Measurements from ENCODE around the gene INO80D.
"Not testable (repeated sequence)": the region's sequence is repeated elsewhere in the genome, so short reads cannot be mapped to it uniquely, and the experiment has no call there.

The INO80D gene

DNA sequence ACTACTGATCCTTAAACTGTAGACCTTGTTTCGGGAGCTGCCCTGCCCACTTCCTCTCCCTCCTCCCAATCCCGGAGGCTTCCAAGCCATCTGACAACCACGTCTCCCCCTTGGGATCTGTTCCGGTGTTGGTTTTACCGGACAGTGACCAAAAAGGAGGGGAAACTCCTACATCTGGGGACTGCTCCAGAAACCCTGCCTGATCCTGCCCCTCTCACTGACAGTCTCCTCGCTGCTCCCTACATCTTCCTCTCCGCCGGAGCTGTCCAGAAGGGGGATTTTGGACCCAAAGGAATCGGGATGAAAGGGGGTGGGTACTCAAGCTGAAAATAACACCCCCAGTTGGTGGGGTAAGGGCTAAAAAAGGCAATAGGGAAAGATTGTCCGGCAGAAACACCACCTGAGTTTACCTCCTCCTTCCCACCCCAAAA lies 1.5 kb downstream of the INO80D start:
- peak in 2 of 6 experiments; percentile 21 to 58 for DNase-seq

- peak in 3 of 6 experiments; percentile 11 to 23 (median 20) for DNase-seq
Observed at GRCh38 chr2:206083602-206084438, 2.2 kb downstream of the INO80D start.

DNA sequence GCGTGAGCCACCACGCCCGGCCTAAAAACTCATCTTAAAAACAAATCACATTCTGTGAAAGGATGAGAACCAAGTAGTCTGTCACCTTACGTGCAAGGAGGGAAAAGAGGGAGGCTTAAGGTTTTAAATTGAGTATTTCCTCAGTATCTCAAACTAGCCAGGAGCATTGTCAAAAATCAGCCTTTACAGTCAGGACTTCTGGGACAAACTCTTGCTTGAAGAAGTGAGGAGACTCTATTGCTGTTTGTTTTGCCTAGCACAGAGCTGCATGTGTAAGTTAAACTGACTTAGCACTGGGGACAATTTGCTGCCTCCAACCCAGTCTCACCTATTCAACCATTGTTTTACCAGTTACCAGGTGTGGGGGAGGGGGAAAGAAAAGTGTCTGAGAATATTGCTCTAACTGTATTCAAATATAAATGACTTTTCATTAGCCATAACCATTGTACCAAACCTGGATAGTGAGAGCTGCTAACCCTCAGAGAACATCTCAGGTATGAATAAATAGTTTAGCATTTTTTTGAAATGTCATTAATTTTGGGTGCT lies 3.6 kb downstream of the INO80D start:
- no peak for DNase-seq

- DNase-seq: no peak
Observed at GRCh38 chr2:206080927-206081326, 5.0 kb downstream of the INO80D start.

DNA sequence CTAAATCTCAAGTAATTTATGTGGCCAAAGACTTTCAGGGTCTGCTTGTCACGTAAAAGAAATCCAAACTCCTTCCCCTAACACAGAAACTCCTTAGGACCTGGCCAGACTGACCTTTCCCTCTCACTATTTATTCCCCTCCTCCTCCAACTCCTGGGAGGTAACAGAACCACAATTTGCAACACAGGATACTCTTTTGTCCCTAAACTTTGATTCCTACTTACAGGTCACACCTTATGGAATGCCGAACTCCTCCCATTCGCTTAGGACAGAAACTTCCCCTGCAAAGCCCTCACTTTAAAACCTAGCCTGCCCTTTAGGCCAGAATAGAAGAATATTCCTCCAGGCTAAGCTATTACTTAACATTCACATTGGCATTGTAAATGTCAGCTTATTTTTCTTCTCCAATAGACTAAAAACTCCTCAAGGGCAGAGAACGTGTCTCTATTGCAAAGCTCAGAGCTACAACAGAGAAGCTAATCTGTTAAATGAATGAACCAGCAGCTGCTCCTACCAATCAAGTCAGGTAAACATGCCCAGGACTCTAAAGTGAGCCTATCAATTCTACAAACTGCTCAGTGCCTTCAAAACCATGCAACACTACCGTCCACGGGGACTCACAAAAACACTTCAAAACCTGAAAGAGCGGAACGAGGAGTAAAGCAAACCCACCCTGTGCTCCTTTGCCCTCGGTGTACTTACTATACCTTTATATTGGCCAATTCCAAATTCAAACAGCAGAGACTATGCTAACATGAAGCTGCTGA lies 6.1 kb downstream of the INO80D start:
- DNase-seq: no peak

DNA sequence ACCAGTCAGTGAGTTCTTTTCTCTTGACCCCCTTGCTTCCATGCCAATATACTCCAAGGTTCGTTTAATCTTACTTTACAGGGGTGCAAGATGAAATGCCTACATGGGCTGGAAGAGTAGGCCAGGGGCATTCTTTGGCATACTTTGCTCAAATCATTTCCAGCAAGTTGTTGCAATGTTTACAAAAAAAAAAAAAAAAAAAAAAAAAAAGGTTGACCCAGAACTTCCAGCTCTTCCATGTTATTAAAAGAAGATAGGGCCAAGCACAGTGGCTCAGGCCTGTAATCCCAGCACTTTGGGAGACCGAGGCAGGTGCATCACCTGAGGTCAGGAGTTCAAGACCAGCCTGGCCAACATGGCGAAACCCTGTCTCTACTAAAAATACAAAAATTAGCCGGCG lies 8.1 kb downstream of the INO80D start:
- DNase-seq: not testable (repeated sequence)

DNA sequence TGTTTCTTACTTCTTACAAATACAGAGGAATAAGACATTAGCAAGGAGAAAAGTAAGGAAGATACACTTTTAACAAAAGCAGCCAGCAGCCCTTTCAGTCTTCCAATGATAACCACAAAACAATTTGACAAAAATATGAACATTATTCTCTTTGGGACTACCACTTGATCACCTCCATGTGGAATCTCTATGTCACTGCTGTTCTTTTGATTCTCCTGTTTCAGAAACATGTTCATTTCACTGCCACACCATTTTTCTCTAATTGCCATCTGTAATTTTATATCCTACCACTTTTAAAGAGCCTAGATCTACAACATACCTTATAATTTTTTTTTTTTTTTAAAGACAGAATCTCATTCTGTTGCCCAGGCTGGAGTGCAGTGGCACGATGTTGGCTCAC lies 10.9 kb downstream of the INO80D start:
- no peak for DNase-seq

DNA sequence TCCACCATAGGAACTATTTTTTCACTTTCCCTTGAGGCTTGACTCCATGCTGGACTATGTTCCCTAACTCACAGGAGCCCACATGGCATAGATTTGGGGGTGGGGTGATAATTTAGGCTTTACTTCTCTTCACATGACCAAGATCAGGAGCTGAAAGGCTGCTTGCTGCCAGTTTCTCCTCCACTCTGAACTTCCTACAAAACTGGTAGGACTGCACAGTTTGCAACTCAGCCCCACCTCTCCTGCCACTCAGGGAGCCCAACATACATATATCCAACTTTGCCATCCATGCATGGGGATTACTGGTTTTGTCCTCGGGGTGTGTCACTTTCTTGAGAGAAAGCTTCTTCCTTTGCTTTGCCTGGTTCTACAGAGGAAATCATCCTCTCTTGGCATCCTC lies 14.2 kb downstream of the INO80D start:
- DNase-seq: no peak

DNA sequence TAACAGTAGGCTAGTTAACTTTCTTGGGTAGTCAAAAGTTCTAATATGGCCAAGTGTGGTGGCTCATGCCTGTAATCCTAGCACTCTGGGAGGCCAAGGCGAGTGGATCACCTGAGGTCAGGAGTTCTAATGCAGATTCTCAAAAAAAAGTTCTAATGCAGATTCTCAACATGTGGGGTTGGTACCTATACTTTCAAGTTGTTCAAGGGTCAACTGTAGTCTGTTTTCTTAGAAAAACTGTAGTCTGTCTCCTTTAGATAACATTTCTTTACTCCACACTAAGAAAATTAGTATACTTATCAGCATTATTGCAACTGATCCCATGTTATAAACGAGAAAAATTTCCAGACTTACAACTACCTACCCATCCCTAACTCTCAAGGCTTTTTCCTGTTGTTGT lies 16.6 kb downstream of the INO80D start:
- no peak for DNase-seq

DNA sequence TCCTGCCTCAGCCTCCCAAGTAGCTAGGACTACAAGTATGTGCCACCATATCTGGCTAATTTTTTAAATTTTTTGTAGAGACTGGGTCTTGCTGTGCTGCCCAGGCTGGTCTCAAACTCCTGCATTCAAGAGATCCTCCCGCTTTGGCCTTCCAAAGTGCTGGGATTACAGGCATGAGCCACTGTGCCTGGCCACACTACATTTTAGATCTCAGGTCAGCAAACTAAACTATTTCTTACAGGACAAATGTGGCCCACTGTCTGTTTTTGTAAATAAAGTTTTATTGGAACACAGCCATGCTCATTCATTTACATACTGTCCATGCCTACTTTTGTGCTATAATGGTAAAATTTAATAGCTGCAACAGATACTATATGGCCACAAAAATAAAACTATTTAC lies 17.8 kb downstream of the INO80D start:
- no peak for DNase-seq

- no peak for DNase-seq
Observed at GRCh38 chr2:206064077-206064476, 21.9 kb downstream of the INO80D start.

DNA sequence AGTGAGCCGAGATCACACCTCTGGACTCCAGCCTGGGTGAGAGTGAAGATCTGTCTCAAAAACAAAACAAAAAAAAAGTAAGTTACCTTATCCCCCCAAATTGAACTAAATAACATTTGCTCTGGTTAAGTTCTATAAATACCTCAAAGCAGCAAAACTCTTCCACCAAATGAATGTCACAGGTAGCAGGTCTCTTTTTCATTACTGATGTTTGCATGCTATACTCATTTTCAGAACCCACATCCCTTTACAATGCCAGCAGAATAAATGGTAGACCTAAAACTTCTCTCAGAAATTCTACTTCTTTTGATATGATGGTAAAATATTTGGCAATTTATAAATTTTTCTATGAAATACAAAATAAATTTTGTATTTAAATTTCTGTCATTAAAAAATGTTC lies 22.3 kb downstream of the INO80D start:
- DNase-seq: no peak

GRCh38 chr2:206062724-206063123 lies 23.2 kb downstream of the INO80D start:
- DNase-seq: no peak

- no peak for DNase-seq
Observed at GRCh38 chr2:206056286-206056685, 29.7 kb downstream of the INO80D start.

- no peak for DNase-seq
Observed at GRCh38 chr2:206054952-206055351, 31.0 kb downstream of the INO80D start.

DNA sequence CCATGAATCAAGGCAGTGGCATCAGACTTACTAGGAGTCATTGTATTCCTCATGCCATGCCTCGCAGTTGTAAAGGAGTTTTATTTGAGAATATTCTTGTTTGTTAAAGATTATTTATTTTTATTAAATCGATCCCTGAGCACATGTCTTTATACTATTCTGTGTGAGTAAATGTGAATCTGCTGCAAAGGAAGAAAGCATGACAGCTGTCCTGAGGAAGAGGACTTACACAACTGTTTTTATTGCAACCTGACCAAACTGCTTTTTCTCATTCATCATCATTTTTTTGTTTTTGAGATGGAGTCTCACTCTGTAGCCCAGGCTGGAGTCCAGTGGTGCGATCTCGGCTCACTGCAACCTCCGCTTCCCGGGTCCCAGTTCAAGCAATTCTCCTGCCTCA lies 34.1 kb downstream of the INO80D start:
- no peak for DNase-seq

- DNase-seq: no peak
Observed at GRCh38 chr2:206049392-206049791, 36.6 kb downstream of the INO80D start.

DNA sequence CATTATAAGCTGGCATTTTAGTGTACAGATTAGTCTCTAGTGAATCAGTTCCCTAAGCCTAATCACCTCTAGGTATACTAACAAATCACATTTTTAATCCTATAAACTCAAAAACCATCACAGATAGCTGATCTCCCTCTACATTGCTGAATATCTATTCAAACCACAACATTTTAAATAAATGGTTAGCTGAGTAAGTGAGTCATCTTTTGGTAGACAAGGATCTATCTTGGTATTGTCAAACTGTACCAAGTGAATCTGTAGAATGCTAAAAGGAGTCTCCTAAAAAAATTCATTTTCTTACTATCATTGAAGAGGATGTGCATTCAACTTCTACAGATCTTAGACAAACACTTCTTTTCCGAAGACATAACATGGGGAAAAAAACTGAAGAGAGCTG lies 40.7 kb downstream of the INO80D start:
- no peak for DNase-seq

DNA sequence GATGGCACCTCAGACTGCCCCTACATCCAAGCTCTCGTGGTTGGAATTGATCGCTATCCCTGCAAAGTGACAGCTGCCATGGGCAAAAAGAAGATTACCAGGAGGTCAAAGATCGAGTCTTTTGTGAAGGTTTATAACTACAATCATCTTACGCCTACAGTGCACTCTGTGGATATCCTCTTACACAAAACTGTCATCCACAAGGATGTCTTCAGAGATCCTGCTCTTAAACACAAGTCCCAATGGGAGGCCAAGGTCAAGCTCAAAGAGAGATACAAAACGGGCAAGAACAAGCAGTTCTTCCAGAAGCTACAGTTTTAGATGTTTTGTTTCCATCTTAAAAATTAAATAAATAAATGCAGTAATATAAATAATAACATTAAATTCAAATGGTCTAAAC lies 45.4 kb downstream of the INO80D start:
- DNase-seq: no peak

- not testable (repeated sequence) for DNase-seq
Observed at GRCh38 chr2:206035393-206035792, 50.6 kb downstream of the INO80D start.

- DNase-seq: not testable (repeated sequence)
Observed at GRCh38 chr2:206033452-206033851, 52.5 kb downstream of the INO80D start.

DNA sequence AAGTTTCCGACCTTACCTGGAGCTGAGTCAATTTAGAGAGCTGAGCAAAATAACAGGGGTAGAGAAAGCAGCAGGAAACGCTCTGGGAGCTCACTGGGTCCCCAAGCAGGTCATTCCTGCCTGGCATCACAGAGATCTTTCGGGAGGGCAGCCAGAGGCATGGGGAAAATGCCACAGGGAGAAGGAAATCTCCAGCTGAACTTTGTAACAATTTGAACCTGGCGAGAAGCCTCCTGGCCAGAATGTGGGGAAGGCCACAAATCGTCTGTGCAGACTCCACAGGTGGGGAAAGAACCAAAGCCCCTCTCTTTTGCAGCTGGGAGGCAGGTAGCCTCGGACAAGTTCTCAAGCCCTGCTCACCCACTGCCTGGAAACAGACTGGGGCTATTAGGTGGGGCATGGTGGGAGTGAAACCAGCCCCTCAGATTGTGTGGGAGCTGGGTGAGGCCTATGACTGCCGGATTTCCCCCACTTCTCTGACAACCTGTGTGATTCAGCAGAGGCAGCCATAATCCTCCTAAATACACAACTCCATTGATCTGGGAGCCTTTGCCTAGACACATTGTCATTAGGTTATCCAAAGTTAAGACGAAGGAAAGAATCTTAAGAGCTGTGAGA lies 53.9 kb downstream of the INO80D start:
- peak in 5 of 6 experiments; percentile 2 to 96 (median 90) for DNase-seq

- no peak for DNase-seq
Observed at GRCh38 chr2:206031162-206031784, 54.7 kb downstream of the INO80D start.
